GM19468 (cell line): ENCODE results near the gene CAPN1.
"Not testable (repeated sequence)": the region's sequence is repeated elsewhere in the genome, so short reads cannot be mapped to it uniquely, and the experiment has no call there.

Source experiments
- ATAC-seq: cut with Tn5 transposase; IDR thresholded peaks from one replicate; pipeline ENCODE4 v1.9.1; 2021; ENCODE audit warnings: mild to moderate bottlenecking, moderate library complexity, moderate number of reproducible peaks; ENCODE audit not compliant: unreplicated experiment; ENCODE audit errors: extremely low read depth

The CAPN1 gene

GRCh38 chr11:65214212-65214845 is 32.6 kb downstream of the CAPN1 start:
- ATAC-seq: no peak

DNA sequence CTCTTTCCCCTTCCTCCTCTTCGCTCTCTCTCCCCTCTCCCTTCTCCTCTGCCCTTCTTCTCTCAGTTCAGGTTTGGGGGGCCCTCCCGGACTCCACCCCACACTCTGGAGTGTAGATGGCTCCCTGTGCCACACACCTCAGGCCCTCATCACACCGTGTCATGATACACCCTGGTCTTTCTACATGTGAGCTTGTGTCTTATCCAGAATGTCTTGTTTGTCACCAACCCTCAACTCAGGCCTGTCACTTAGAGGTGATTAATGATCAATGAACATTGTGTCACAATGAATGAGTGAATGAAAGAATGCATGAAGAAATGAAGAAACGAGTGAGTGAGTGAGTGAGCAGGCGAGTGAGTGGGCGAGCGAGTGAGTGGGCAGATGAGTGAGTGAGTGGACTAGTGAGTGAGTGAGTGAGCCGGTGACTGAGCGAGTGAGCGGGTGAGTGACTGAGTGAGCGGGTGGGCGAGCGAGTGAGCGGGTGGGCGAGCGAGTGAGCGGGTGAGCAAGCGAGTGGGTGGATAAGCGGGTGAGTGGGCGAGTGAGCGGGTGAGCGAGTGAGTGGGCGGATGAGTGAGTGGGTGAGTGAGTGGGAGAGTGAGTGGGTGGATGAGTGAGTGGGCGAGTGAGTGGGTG is 33.8 kb downstream of the CAPN1 start:
- ATAC-seq: no peak

- ATAC-seq: no peak
These were observed 35.1 kb downstream of the CAPN1 start for GRCh38 chr11:65216830-65217229.

DNA sequence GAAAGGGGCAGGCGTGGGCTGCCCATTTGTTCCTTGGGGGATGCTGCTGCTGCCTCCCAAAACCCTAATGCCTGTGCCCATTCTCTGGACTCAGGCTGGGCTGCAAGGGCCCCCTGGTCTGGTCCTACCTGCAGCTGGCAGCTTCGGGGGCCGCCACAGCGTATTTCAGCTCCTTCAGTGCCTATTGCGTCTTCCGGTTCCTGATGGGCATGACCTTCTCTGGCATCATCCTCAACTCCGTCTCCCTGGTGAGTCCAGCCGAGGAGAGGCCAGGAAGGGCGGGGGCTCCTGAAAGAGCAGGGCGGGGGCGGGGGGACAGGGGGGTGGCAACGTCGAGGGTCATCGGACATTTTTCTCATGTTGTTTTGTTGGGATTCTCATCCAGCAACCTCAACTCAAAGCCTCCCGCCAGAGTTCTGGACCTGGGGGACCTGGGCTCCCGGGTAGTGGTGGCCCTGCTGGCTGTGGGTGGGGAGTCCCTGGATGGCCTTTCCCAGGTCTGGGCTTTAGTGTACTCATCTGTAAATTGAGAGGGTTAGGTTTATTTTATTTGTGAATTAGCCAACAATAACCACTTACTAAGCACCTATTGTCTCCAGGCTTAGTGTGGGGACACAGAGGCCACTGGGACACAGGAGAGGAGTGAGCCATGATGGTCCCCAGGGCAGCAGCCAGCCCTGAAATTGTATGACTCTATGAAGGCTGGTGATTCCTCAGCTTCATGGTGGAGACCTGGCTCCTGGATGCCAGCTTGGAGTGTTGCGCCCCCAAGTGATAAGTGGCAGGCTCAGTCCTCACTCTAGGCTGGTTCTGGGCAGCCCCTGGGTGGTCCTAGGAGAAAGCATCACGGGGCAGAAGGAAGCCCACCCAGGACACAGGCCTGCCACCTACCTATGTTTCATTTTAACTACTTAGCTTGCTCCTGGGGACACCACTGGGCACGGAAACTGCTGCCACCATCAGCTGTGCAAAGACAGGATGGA is 36.0 kb downstream of the CAPN1 start:
- no peak for ATAC-seq

- no peak for ATAC-seq
These were observed 36.7 kb downstream of the CAPN1 start for GRCh38 chr11:65218446-65218845.

DNA sequence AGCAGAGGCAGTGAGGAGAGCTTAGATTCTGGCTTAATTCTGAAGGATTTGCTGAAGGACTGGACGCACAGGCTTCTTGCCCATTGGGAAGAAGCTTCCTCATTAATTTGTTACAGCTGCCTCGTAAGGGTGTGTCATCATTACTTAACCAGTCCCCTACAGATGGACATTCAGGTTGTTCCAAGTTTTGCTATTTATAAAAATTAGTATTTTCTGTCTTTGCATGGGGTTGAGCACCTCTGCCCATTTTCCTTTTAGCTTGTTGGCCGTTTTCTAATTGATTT is 38.1 kb downstream of the CAPN1 start:
- ATAC-seq: no peak

DNA sequence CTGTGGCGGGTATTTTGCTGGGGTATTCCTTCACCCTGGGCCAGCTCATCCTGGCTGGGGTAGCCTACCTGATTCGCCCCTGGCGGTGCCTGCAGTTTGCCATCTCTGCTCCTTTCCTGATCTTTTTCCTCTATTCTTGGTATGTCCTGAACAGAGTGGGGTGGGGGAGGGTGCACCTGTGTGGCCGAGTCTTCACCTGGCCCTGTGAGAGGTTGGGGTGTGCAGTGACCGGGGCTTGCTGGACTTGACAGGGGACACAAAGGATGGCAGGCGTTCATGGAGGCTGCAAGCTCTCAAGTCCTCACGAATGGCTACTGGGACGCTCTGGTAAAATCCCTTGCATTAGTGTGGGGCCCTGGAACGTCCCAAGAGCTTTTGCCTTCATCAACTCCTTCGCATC is 39.3 kb downstream of the CAPN1 start:
- no peak for ATAC-seq

- ATAC-seq: no peak
These were observed 41.3 kb downstream of the CAPN1 start for GRCh38 chr11:65223011-65223410.

DNA sequence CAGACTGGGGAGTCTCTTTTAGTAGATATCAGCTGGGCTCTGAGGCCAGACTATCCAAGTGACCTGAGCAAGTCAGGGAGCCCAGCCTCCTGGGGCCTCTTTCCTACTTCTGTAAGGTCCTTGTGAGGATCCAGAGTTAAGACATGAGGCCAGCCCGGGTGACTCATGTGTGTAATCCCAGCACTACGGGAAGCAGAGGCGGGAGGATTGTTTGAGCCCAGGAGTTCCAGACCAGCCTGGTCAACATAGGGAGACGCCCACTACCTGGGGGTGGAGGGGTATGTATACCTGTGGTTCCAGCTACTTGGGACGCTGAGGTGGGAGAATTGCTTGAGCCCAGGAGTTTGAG is 43.2 kb downstream of the CAPN1 start:
- ATAC-seq: no peak

GRCh38 chr11:65225279-65226102 is 43.8 kb downstream of the CAPN1 start:
- ATAC-seq: no peak

- no peak for ATAC-seq
These were observed 44.3 kb downstream of the CAPN1 start for GRCh38 chr11:65226103-65226442.

- no peak for ATAC-seq
These were observed 46.2 kb downstream of the CAPN1 start for GRCh38 chr11:65227879-65228278.

DNA sequence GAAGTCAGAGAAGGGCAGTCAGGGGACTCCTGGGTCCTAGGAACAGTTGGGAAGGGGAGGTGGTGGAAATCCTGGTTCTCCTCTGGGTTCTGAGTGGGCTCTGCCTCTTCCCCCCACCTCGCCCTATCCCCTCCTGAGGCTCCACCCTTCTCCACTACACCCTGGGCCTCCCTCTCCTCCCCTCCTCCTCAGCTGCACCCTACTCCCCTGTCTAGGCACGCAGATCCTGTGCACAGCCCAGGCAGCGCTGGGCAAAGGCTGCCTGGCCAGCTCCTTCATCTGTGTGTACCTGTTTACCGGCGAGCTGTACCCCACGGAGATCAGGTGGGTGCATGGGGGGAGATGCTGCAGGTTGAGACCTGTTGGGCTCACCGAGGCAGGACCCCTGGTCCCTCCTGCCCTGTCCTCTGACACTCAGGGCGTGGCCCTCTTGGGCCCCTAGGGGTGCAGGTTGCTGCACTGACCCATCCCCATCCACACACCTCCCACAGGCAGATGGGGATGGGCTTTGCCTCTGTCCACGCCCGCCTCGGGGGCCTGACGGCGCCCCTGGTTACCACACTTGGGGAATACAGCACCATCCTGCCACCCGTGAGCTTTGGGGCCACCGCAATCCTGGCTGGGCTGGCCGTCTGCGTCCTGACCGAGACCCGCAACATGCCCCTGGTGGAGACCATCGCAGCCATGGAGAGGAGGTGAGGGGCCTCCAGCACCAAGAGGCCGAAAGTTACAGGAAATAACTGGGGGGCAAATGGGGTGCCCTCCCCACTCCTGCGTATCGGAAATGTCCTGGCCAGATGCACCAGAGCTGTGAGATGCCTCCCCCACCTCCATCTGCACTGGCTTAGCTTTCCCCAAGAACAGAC is 54.7 kb downstream of the CAPN1 start:
- ATAC-seq: no peak

- ATAC-seq: not testable (repeated sequence)
These were observed 56.6 kb downstream of the CAPN1 start for GRCh38 chr11:65238302-65238701.

DNA sequence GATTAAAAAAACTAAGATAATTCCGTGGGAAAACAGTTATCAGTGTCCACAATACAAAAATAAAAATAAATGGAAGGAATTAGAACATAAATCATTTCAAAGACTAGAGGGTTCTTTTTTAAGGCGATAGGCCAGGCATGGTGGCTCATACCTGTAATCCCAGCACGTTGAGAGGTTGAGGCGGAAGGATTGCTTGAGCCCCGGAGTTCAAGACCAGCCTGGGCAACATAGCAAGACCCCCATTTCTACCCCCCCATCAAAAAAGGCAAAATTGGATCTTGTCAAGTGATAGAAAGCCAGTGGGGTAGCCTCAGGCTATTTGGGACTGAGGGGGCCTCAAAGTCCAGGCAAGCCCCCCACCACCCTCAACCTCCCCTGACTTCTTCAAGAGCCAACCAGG is 59.4 kb downstream of the CAPN1 start:
- no peak for ATAC-seq

GRCh38 chr11:65241692-65242091 is 60.0 kb downstream of the CAPN1 start:
- no peak for ATAC-seq

GRCh38 chr11:65242389-65242788 is 60.7 kb downstream of the CAPN1 start:
- ATAC-seq: no peak

DNA sequence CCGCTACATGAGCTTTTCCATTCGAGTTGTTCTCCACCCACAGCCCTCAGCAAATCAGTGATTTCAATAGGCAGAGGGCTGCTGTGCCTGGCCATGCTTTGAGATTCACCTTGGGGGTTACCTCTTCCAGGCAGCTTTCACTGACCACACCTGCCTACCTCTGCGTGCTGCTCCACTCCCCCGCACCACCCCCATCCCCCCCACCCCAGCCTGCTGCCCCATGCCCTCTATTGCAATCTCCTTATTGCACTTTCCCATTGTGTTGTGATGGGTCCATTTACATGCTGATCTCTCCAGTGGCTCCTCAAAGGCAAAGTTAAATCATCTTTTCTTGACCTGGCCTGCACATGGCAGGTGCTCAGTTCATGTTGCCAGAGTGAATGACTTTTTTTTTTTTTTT is 62.1 kb downstream of the CAPN1 start:
- ATAC-seq: no peak

DNA sequence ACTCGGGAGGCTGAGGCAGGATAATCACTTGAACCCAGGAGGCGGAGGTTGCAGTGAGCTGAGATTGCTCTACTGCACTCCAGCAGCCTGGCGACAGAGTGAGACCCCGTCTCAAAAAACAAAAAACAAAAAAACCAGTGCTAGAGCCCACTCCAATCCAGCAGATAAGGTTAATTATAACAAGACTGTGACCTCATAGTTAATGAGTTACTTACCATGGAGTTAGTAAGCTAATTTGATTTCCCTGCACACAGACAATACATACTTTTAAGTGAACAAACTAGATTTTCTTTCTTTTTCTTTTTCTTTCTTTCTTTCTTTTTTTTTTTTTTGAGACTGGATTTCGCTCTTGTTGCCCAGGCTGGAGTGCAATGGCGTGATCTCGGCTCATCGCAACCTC is 63.3 kb downstream of the CAPN1 start:
- ATAC-seq: not testable (repeated sequence)

- no peak for ATAC-seq
These were observed 64.8 kb downstream of the CAPN1 start for GRCh38 chr11:65246506-65246905.
